Chondrocyte (in vitro differentiated cells): ENCODE measurements around the gene TJP2. TPM values are rescaled to one million over a fixed set of nuclear protein-coding genes. Genes with fewer than 3 reads are reported as not detected.

ENCODE experiments used
- DNase-seq: peaks from one replicate; pipeline ENCODE4 v3.0.0; 2021; ENCODE audit warnings: mixed read lengths, low spot score
- H3K27ac Mint-ChIP-seq: one replicate; pipeline ENCODE4 v1.8.0; 2021; ENCODE audit warnings: mild to moderate bottlenecking, moderate library complexity, mixed read lengths; ENCODE audit not compliant: unreplicated experiment
- H3K27me3 Mint-ChIP-seq: 2 replicates; pipeline ENCODE4 v1.8.0; 2021; ENCODE audit warnings: low read depth, mixed read lengths
- H3K36me3 Mint-ChIP-seq: 2 replicates; pipeline ENCODE4 v1.8.0; 2021; ENCODE audit warnings: low read depth, mixed read lengths
- H3K4me1 Mint-ChIP-seq: 2 replicates; pipeline ENCODE4 v1.8.0; 2021; ENCODE audit warnings: low read depth, mild to moderate bottlenecking, mixed read lengths
- H3K4me3 Mint-ChIP-seq: one replicate; pipeline ENCODE4 v1.8.0; 2021; ENCODE audit warnings: mild to moderate bottlenecking, moderate library complexity, mixed read lengths; ENCODE audit not compliant: unreplicated experiment
- H3K9me3 Mint-ChIP-seq: 2 replicates; pipeline ENCODE4 v1.8.0; 2021; ENCODE audit warnings: low read depth, mixed read lengths
- total RNA-seq: library from RNA; stranded (reverse); gene quantifications from 3 replicates; pipeline ENCODE4 v1.2.1, GENCODE V29; 2021
- TF ChIP-seq, protein P1 (sequence below): fragments of 200-600 bp; sonication (generic); IDR thresholded peaks from 2 replicates; pipeline ENCODE4 v1.5.0; 2021; ENCODE audit warnings: antibody characterized with exemption, mild to moderate bottlenecking, moderate library complexity

Gene TJP2
- total RNA-seq, 1 donor from 2014 or later = 50.6 TPM

DNA sequence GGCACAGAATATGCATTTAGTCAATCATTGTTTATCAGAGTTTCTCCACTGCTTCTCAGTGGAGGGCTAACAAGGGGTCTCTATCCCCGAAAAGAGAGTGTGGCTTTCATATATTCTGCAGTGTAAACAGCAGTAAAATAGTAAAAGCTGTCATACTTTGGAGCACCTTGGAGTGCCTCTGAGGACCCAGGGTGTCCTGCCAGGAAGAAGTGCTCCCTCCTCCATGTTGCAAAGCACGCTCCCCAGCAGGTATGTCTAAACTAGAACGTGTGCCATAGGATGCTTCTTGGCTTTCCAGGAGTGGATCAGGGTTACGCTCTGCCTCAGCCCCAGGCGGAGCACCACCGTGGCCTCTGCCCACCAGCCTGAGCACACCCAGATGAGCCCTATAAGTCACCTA is 8.5 kb upstream of the TJP2 start:
- H3K4me3 Mint-ChIP-seq = no peak overlapping the region
- no peak overlapping the region for H3K27ac Mint-ChIP-seq
- no peaks in the 10 kb centered on the region for H3K4me1 Mint-ChIP-seq
- H3K9me3 Mint-ChIP-seq = no peaks in the 10 kb centered on the region
- TF ChIP-seq, protein P1, sequence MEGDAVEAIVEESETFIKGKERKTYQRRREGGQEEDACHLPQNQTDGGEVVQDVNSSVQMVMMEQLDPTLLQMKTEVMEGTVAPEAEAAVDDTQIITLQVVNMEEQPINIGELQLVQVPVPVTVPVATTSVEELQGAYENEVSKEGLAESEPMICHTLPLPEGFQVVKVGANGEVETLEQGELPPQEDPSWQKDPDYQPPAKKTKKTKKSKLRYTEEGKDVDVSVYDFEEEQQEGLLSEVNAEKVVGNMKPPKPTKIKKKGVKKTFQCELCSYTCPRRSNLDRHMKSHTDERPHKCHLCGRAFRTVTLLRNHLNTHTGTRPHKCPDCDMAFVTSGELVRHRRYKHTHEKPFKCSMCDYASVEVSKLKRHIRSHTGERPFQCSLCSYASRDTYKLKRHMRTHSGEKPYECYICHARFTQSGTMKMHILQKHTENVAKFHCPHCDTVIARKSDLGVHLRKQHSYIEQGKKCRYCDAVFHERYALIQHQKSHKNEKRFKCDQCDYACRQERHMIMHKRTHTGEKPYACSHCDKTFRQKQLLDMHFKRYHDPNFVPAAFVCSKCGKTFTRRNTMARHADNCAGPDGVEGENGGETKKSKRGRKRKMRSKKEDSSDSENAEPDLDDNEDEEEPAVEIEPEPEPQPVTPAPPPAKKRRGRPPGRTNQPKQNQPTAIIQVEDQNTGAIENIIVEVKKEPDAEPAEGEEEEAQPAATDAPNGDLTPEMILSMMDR = no peak
- peaks cover under 1% of the 10 kb centered on the region for H3K36me3 Mint-ChIP-seq
- DNase-seq = no peak
- H3K27me3 Mint-ChIP-seq = no peaks in the 10 kb centered on the region

DNA sequence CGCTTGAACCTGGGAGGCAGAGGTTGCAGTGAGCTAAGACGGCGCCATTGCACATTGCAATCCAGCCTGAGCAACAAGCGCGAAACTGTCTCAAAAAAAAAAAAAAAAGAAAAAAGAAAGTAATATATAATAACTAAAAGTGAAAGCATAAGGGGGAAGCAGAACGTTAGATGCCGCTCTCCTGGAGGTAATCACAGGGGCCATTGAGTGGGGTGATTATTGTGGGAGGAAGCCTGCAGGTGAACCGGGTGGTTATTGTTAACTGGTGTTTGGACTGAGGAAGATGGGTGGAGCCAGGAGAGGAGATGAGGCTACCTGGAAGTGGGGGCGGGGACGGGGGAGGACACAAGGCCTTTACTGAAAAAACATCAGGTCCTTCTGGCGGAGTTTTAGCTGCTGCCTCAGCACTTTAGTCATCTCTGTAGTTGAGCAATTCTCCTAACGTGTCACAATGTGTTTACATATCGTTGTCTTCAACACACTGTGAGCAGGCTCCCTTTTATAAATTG is 5.3 kb upstream of the TJP2 start:
- Mint-ChIP-seq H3K27ac (no peak overlapping the region), H3K27me3 (no peaks in the 10 kb centered on the region), H3K4me1 (peaks cover 9% of the 10 kb centered on the region), H3K9me3 (no peaks in the 10 kb centered on the region), H3K36me3 (peaks cover 2% of the 10 kb centered on the region), H3K4me3 (no peak overlapping the region)
- TF ChIP-seq, protein P1 = no peak
- no peak for DNase-seq

DNA sequence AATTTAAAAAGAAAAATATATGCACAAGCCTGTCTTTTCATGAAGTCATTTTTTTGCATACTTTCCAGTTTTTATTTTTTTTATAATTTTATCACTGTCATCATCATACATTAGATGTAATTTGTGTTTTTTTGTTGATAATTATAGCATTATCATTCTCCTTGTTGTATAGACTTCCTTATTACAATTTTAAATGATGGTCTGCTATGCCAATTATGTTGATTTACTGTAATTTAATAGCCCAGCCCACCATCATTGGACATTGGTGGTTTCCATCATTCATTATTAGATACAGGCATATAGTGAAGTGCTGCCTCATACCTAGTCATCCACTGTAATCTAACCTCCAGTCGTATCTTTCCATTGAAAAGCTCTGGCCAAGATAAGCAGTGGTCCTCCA is 3.8 kb upstream of the TJP2 start:
- peaks cover 2% of the 10 kb centered on the region for H3K36me3 Mint-ChIP-seq
- no peaks in the 10 kb centered on the region for H3K9me3 Mint-ChIP-seq
- H3K4me3 Mint-ChIP-seq = no peak overlapping the region
- peaks cover 17% of the 10 kb centered on the region for H3K4me1 Mint-ChIP-seq
- no peak overlapping the region for H3K27ac Mint-ChIP-seq
- no peak for DNase-seq
- TF ChIP-seq, protein P1 = no peak
- no peaks in the 10 kb centered on the region for H3K27me3 Mint-ChIP-seq

DNA sequence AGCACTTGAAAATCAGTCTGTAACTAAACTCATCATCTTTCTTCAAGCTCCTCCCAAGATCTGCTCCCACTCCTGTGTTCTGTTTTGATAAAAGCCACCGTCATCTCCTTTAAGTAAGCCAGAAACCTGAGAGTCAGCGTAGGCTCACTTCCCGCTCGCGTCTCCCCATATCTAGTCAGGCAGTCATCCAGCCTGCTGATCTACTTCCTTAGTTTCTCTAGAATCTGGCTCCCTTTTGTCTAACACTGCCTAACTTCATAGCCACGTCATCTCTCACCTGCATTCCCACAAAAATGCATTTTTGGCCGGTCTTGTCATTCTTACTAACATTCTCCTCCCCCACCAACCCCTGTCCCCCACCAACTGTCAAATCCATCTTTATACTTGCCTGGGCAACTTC is 3.0 kb upstream of the TJP2 start:
- Mint-ChIP-seq H3K4me3 (no peak overlapping the region), H3K9me3 (no peaks in the 10 kb centered on the region), H3K27me3 (no peaks in the 10 kb centered on the region), H3K36me3 (peaks cover 2% of the 10 kb centered on the region), H3K4me1 (peaks cover 25% of the 10 kb centered on the region), H3K27ac (no peak overlapping the region)
- DNase-seq = no peak
- TF ChIP-seq, protein P1 = no peak

DNA sequence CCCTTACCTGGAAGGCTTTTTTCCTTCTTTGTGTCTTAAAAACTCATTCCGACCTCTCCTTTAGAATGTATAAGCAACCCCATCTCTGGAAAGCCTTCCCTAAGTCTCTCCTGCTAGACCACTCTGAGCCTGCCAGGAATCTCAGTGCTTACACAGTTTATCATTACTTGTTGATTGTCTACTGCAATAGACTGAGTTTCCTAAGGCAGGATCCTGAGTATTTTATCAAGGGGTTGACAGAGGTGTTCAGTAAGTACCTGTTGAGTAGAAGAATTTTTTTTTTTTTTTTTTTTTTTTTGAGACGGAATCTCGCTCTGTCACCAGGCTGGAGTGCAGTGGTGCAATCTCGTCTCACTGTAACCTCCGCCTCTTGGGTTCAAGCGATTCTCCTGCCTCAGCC is 2.6 kb upstream of the TJP2 start:
- Mint-ChIP-seq H3K27ac (no peak overlapping the region), H3K27me3 (no peaks in the 10 kb centered on the region), H3K4me1 (peaks cover 29% of the 10 kb centered on the region), H3K4me3 (no peak overlapping the region), H3K36me3 (peaks cover 2% of the 10 kb centered on the region), H3K9me3 (no peaks in the 10 kb centered on the region)
- no peak for DNase-seq
- TF ChIP-seq, protein P1 = no peak
